Measurements from ENCODE around the gene URI1. TPM values are rescaled to one million over a fixed set of nuclear protein-coding genes. Genes with fewer than 3 reads are reported as not detected.

Gene URI1
- total RNA-seq, 1 donor: 86.1 TPM

GRCh38 chr19:30023330-30023729 is 81.3 kb downstream of the URI1 start:
- no peak for TF ChIP-seq CTCF (IDR thresholded peaks at IDR 0.05; ENCODE audit: extremely low read depth, low read depth, low read length)
- H3K4me2 ChIP-seq (ENCODE audit: insufficient read depth, low read length): no peak overlapping the region
- no peak for DNase-seq (ENCODE audit: insufficient read length, low spot score, missing footprints)
- no peaks in the 10 kb centered on the region for H3K27me3 ChIP-seq (ENCODE audit: insufficient read depth, low read length)
- H3K4me1 ChIP-seq (ENCODE audit: insufficient read depth, low read length): no peaks in the 10 kb centered on the region
- H3K27ac ChIP-seq (ENCODE audit: low read depth, low read length): no peak overlapping the region
- H3K9me3 ChIP-seq (ENCODE audit: low read depth, low read length): no peaks in the 10 kb centered on the region
- H2AFZ ChIP-seq (ENCODE audit: low read length): no peak overlapping the region
- H3K4me3 ChIP-seq (ENCODE audit: insufficient read depth, low read length): no peak overlapping the region
- H3K79me2 ChIP-seq (ENCODE audit: insufficient read depth, low read length): peaks cover 3% of the 10 kb centered on the region
- peaks cover 3% of the 10 kb centered on the region for H3K36me3 ChIP-seq (ENCODE audit: insufficient read depth, low read length)
- H4K20me1 ChIP-seq (ENCODE audit: insufficient read depth, low read length): no peaks in the 10 kb centered on the region

GRCh38 chr19:30024091-30024490 is 82.1 kb downstream of the URI1 start:
- Histone ChIP-seq H2AFZ (ENCODE audit: low read length) (no peak overlapping the region), H3K79me2 (ENCODE audit: insufficient read depth, low read length) (peaks cover 3% of the 10 kb centered on the region), H4K20me1 (ENCODE audit: insufficient read depth, low read length) (no peaks in the 10 kb centered on the region), H3K27me3 (ENCODE audit: insufficient read depth, low read length) (no peaks in the 10 kb centered on the region), H3K36me3 (ENCODE audit: insufficient read depth, low read length) (peaks cover 3% of the 10 kb centered on the region), H3K4me2 (ENCODE audit: insufficient read depth, low read length) (no peak overlapping the region), H3K4me1 (ENCODE audit: insufficient read depth, low read length) (peaks cover 1% of the 10 kb centered on the region), H3K27ac (ENCODE audit: low read depth, low read length) (no peak overlapping the region), H3K4me3 (ENCODE audit: insufficient read depth, low read length) (no peak overlapping the region), H3K9me3 (ENCODE audit: low read depth, low read length) (no peaks in the 10 kb centered on the region)
- no peak for DNase-seq (ENCODE audit: insufficient read length, low spot score, missing footprints)
- TF ChIP-seq CTCF (IDR thresholded peaks at IDR 0.05; ENCODE audit: extremely low read depth, low read depth, low read length): no peak

GRCh38 chr19:30026933-30027332 is 84.9 kb downstream of the URI1 start:
- peaks cover 3% of the 10 kb centered on the region for H3K79me2 ChIP-seq (ENCODE audit: insufficient read depth, low read length)
- peaks cover 17% of the 10 kb centered on the region for H3K4me1 ChIP-seq (ENCODE audit: insufficient read depth, low read length)
- no peaks in the 10 kb centered on the region for H3K9me3 ChIP-seq (ENCODE audit: low read depth, low read length)
- no peaks in the 10 kb centered on the region for H3K27me3 ChIP-seq (ENCODE audit: insufficient read depth, low read length)
- H3K36me3 ChIP-seq (ENCODE audit: insufficient read depth, low read length): peaks cover 3% of the 10 kb centered on the region
- no peak overlapping the region for H3K4me3 ChIP-seq (ENCODE audit: insufficient read depth, low read length)
- no peak overlapping the region for H3K4me2 ChIP-seq (ENCODE audit: insufficient read depth, low read length)
- TF ChIP-seq CTCF (IDR thresholded peaks at IDR 0.05; ENCODE audit: extremely low read depth, low read depth, low read length): no peak
- no peaks in the 10 kb centered on the region for H4K20me1 ChIP-seq (ENCODE audit: insufficient read depth, low read length)
- DNase-seq (ENCODE audit: insufficient read length, low spot score, missing footprints): no peak
- H2AFZ ChIP-seq (ENCODE audit: low read length): no peak overlapping the region
- no peak overlapping the region for H3K27ac ChIP-seq (ENCODE audit: low read depth, low read length)

GRCh38 chr19:30028118-30028991 is 86.3 kb downstream of the URI1 start:
- no peak overlapping the region for H2AFZ ChIP-seq (ENCODE audit: low read length)
- TF ChIP-seq CTCF (IDR thresholded peaks at IDR 0.05; ENCODE audit: extremely low read depth, low read depth, low read length): no peak
- DNase-seq (ENCODE audit: insufficient read length, low spot score, missing footprints): no peak

More at GRCh38 chr19:30028118-30028991, 86.3 kb downstream of the URI1 start:
- no peaks in the 10 kb centered on the region for H4K20me1 ChIP-seq (ENCODE audit: insufficient read depth, low read length)
- peaks cover 3% of the 10 kb centered on the region for H3K36me3 ChIP-seq (ENCODE audit: insufficient read depth, low read length)
- no peak overlapping the region for H3K4me2 ChIP-seq (ENCODE audit: insufficient read depth, low read length)
- peaks cover 3% of the 10 kb centered on the region for H3K79me2 ChIP-seq (ENCODE audit: insufficient read depth, low read length)
- H3K27ac ChIP-seq (ENCODE audit: low read depth, low read length): no peak overlapping the region
- H3K9me3 ChIP-seq (ENCODE audit: low read depth, low read length): no peaks in the 10 kb centered on the region
- H3K4me3 ChIP-seq (ENCODE audit: insufficient read depth, low read length): no peak overlapping the region
- peaks cover 17% of the 10 kb centered on the region for H3K4me1 ChIP-seq (ENCODE audit: insufficient read depth, low read length)
- no peaks in the 10 kb centered on the region for H3K27me3 ChIP-seq (ENCODE audit: insufficient read depth, low read length)
